DMS153 (cell line): ENCODE measurements around the gene ZNF750.
"Not testable (repeated sequence)": the region's sequence is repeated elsewhere in the genome, so short reads cannot be mapped to it uniquely, and the experiment has no call there.

Experiments used
- DNase-seq: peaks from one replicate; lab custom pipeline; 2025; lab: John Stamatoyannopoulos, UW

ZNF750 gene

GRCh38 chr17:82793974-82794630 lies 45.7 kb downstream of the ZNF750 start:
- DNase-seq = no peak

DNA sequence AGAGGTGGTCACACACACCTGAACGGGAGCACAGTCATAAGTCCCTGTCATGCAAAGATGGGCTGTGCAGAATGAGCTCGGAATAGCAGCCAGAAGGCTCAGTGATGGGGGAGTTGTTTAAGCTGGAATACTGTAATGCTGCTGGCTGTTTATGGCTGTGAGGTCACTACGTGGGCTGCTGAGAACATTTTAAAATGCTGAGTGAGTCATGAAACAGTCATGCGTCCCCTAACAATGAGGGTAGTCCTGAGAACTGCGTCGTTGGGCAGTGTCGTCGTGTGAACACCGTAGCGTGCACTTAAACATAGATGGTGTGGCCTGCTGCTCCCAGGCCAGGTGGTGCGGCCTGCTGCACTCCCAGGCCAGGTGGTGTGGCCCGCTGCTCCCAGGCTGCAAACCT lies 48.3 kb downstream of the ZNF750 start:
- DNase-seq = no peak

GRCh38 chr17:82790391-82790790 lies 49.4 kb downstream of the ZNF750 start:
- no peak for DNase-seq

GRCh38 chr17:82789806-82790205 lies 50.0 kb downstream of the ZNF750 start:
- no peak for DNase-seq

GRCh38 chr17:82789051-82789592 lies 50.7 kb downstream of the ZNF750 start:
- DNase-seq = no peak

DNA sequence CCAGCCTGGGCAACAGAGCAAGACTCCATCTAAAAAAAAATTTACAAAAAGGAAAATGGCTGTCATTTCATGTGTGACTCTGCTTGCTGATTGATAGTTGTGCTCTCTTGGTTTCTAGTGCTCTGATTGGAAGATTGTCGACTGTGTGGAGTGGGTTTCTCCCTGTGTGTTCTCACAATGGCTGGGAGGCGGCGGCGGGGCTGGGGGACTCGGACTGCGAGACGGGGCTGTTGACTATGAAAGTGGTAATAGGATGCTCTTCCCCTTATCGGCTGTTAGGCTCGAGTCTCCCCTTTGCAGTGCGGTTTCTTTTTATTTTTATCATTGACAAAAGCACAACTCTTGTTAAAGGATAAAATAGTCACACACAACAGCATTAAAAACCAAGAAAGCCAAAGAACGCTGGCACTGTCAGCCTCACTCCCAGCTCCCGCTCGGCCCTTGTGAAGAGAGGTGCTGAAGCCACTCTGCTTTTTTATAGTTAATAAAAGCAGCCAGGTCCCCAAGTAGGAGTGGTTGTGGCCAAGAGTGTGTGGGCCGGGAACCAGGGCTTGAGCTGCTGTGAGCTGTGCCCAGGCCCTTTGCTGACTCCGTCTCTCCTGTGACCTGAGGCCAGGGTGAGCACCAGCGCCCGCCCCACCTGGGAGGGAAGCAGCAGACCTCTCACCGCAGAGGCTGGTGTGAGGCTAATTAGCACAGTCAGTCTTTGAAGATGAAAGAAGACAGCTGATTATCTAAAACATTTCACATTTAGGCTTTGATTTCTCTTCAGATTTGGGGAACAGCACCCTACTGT lies 51.4 kb downstream of the ZNF750 start:
- DNase-seq = no peak

GRCh38 chr17:82787081-82787848 lies 52.6 kb downstream of the ZNF750 start:
- DNase-seq = no peak

DNA sequence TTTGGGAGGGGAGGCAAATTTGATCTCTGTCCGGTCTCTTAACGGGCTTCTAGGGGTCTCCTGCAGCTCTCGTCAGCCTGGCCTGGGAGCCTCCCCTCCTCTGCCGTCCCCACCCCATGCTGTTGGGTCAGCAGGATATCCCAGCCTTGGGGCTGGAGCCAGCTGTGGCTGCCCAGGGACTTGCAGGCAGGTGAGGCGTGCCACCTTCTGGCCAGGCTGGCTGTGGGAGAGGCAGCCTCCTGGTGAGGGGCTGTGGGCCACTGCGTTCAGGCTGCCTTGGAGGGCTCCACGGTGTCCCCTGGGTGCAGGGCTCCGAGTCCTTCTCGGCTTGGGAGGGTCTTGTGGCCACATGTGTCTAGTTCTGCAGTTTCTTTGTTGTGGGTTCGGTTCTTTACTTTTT lies 53.4 kb downstream of the ZNF750 start:
- no peak for DNase-seq

DNA sequence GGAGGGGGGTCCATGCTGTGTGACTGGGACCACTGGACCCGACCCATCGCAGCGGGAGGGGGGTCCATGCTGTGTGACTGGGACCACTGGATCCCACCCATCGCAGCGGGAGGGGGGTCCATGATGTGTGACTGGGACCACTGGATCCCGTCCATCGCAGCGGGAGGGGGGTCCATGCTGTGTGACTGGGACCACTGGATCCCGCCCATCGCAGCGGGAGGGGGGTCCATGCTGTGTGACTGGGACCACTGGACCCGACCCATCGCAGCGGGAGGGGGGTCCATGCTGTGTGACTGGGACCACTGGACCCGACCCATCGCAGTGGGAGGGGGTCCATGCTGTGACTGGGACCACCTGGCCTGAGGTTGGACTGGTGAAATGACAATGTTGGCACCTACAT lies 54.2 kb downstream of the ZNF750 start:
- not testable (repeated sequence) for DNase-seq

GRCh38 chr17:82783498-82783897 lies 56.3 kb downstream of the ZNF750 start:
- no peak for DNase-seq

DNA sequence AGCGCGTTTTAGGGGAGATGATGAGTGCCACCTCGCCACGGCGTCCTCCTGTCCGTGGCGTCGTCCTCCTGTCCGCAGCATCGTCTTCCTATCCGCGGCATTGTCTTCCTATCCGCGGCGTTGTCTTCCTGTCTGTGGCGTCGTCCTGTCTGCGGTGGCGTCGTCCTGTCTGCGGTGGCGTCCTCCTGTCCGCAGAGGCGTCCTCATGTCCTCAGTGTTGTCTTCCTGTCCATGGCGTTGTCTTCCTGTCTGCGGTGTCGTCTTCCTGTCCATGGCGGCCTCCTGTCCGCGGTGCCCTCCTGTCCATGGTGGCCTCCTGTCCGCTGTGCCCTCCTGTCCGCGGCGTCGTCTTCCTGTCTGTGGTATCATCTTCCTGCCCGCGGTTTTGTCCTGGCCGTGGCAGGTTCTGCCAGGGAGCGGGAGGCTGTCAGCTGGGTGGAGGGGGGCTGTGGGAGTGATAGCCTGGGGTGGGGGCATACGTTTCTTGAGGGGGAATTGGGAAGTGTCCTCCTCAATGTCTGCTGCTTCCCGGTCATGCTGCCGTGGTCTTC lies 57.1 kb downstream of the ZNF750 start:
- DNase-seq = no peak

- peak; percentile 49 for DNase-seq
Observed at GRCh38 chr17:82781894-82782274, 57.9 kb downstream of the ZNF750 start.

DNA sequence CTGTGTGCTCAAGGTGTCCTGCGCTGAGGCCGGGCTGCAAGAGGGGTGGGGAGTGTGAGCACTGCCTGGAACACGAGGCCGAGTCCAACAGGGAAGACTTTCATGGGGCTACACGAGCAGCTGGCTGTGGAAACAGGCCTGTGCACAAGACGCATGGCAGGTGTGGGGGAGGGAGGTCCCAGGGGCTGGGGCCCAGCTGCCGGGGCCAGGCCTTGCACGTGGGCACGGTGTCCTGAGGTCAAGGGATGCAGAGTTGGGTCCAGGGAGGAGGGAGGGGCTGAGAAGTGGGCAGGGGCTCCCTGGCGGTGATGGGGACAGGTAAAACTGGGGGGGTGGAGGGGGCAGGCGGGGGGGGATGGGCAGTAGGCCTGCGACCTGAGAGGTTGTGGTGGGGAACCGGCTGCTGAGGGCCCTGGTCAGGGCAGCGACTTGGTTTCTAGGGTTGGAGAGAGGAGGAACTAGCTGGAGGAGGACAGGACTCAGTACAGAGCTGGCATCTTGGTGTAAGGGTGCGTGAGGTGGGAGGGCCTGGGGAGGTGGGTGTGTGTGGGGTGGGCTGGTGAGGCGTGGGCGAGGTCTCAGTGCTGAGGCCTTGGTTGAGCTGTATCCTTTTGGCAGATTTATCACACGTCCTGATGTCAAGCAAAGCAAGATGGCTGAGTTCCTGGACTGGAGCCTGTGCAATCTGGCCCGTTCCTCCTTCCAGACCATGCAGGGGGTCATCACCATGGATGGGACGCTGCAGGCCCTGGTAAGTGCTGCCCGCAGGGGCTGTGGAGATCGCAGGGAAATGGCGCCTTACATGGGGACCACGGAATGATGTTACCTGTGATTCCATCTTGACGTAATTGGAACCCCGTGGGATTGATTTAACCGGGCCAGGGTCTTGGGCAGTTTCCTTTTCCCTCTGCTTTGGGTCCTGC lies 58.6 kb downstream of the ZNF750 start:
- no peak for DNase-seq

DNA sequence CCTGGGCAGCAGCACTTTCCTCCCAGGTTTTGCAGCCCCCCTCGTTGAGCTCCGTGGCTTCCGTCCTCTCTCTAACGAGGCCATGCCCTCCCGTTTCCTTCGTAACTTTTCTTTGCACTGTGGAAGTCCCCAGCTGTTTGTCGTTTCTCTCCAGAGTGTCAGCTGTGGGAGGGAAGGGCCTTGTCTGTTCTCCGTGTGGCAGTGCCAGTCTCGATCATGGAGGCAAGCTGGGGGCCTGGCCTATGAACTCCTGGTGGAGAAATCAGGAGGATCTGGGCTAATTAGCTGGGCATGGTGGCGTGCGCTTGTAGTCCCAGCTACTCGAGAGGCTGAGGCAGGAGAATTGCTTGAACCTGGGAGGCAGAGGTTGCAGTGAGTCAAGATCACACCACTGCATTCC lies 59.6 kb downstream of the ZNF750 start:
- DNase-seq = no peak

DNA sequence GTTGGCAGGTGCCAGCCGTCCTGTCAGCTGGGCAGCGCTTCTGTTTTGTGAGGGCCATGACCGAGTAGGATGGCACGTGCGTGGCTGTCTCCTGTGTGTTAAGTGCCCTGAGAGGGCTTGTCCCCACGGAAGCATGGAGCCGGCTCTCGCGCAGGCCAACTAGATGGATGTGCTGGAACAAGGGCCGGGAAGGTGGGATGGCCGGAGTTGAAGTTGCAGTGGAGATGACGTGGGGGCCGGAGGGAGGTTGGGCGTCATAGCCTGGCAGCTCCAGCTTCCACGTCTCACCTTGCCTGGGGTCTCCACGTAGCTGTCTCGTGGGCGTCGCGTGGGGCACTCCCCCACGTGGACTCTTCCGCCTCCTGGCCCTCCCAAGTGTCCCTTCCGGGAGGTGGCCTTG lies 60.3 kb downstream of the ZNF750 start:
- no peak for DNase-seq
